Islet precursor cell (in vitro differentiated cells): ENCODE data around the gene SRSF2.
"Not testable (repeated sequence)": the region's sequence is repeated elsewhere in the genome, so short reads cannot be mapped to it uniquely, and the experiment has no call there.

Source experiments
- DNase-seq: peaks from one replicate; pipeline ENCODE4 v3.0.0-alpha.2; 2018

SRSF2 gene

GRCh38 chr17:76698466-76698977, 38.6 kb downstream of the SRSF2 start:
- not testable (repeated sequence) for DNase-seq

- DNase-seq, result peak; percentile 82
These were observed 39.2 kb downstream of the SRSF2 start for GRCh38 chr17:76697702-76698465.

- no peak for DNase-seq
These were observed 40.1 kb downstream of the SRSF2 start for GRCh38 chr17:76696763-76697701.

GRCh38 chr17:76695059-76695831, 41.9 kb downstream of the SRSF2 start:
- DNase-seq, result no peak

- no peak for DNase-seq
These were observed 45.5 kb downstream of the SRSF2 start for GRCh38 chr17:76691379-76692191.

GRCh38 chr17:76690596-76691280, 46.4 kb downstream of the SRSF2 start:
- no peak for DNase-seq

GRCh38 chr17:76689859-76690258, 47.3 kb downstream of the SRSF2 start:
- no peak for DNase-seq

GRCh38 chr17:76688165-76688622, 48.9 kb downstream of the SRSF2 start:
- no peak for DNase-seq

GRCh38 chr17:76687298-76688164, 49.6 kb downstream of the SRSF2 start:
- no peak for DNase-seq

GRCh38 chr17:76686538-76687297, 50.4 kb downstream of the SRSF2 start:
- DNase-seq, result peak; percentile 73

- DNase-seq, result no peak
These were observed 51.3 kb downstream of the SRSF2 start for GRCh38 chr17:76685846-76686245.

GRCh38 chr17:76685366-76685765, 51.8 kb downstream of the SRSF2 start:
- DNase-seq, result no peak

- DNase-seq, result no peak
These were observed 52.4 kb downstream of the SRSF2 start for GRCh38 chr17:76684756-76685155.
